Activated CD8-positive, alpha-beta memory T cell treated with anti-CD3 and anti-CD28 coated beads, Interleukin-2, amount 10 ng/mL, durations not matched to agents 7 days and 5 days (primary cell): ENCODE results near the gene PMEPA1. TPM values are rescaled to one million over a fixed set of nuclear protein-coding genes. Genes with fewer than 3 reads are reported as not detected.

Source experiments
- ATAC-seq: fragments of 150-1000 bp; cut with Tn5 transposase; one replicate; pipeline ENCODE4 v1.10.0; 2021; ENCODE audit warnings: moderate library complexity
- CTCF ChIA-PET: fragments of 350-600 bp; sonication (Branson Sonifier 250); formaldehyde crosslinking; loops from one replicate; lab custom pipeline; 2021; ENCODE audit warnings: antibody characterized with exemption; lab: Charles Lee
- DNase-seq: peaks from one replicate; pipeline ENCODE4 v3.0.0-alpha.2; 2020
- H3K27ac Mint-ChIP-seq: one replicate; pipeline ENCODE4 v1.8.0; 2021; ENCODE audit warnings: mild to moderate bottlenecking, mixed read lengths
- H3K27me3 Mint-ChIP-seq: one replicate; pipeline ENCODE4 v1.8.0; 2021; ENCODE audit warnings: mixed read lengths
- H3K36me3 Mint-ChIP-seq: one replicate; pipeline ENCODE4 v1.8.0; 2021; ENCODE audit warnings: mild to moderate bottlenecking, mixed read lengths
- H3K4me1 Mint-ChIP-seq: one replicate; pipeline ENCODE4 v1.8.0; 2021; ENCODE audit warnings: mixed read lengths
- H3K4me3 Mint-ChIP-seq: one replicate; pipeline ENCODE4 v1.8.0; 2021; ENCODE audit warnings: mild to moderate bottlenecking, moderate library complexity, mixed read lengths
- H3K9me3 Mint-ChIP-seq: one replicate; pipeline ENCODE4 v1.8.0; 2022; ENCODE audit warnings: low read depth, mixed read lengths
- total RNA-seq, 2 experiments: library from RNA; stranded (reverse); gene quantifications; one replicate each; pipeline ENCODE4 v1.2.3, GENCODE V29; 2021

PMEPA1 gene
- total RNA-seq, 2 experiments from 2014 or later, result 0.20 to 1.2 TPM

DNA sequence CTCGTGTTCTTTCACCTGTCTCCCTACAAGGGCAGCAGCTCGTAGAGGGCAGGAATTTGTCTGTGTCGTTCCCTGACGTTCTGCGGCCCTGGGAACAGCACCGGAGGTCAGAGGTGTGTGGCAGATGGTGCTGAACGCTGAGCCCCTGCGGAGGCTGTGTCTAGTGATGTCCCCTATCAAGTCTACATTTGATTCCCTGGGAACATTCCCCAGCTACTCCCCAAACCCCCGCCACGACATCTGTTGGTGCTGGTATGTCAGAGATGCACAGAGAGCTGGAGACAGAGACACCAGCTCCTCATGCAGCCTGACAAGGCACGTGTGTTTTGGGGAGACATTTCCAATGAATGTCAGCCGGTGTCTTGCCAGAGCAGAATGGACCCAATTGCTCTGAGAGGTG is 7.7 kb downstream of the PMEPA1 start:
- H3K9me3 Mint-ChIP-seq, result no peaks in the 10 kb centered on the region
- H3K27ac Mint-ChIP-seq, result no peak overlapping the region
- CTCF ChIA-PET, result no interaction called here
- no peak for DNase-seq
- peaks cover 22% of the 10 kb centered on the region for H3K27me3 Mint-ChIP-seq
- H3K36me3 Mint-ChIP-seq, result no peaks in the 10 kb centered on the region
- no peak for ATAC-seq
- H3K4me3 Mint-ChIP-seq, result no peak overlapping the region
- peaks cover 23% of the 10 kb centered on the region for H3K4me1 Mint-ChIP-seq

DNA sequence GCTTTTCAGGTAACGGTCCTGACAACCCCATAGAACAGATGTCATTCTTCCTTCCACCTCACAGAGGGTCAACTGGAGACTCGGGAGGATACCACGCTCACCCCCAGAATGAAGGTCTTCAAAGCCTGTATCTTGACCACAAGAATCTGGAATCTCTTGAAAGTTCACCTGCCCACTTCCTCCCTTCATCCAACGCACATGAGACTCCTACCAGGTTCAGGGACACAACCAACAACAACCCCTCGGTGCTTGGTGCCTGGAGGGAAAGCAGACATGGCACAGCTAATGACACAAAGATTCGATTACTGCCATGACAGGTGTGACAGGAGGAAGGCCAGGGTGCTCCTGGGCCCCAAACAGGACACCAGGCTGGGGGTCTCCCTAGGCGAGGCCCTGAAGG is 8.2 kb downstream of the PMEPA1 start:
- CTCF ChIA-PET, result no interaction called here

DNA sequence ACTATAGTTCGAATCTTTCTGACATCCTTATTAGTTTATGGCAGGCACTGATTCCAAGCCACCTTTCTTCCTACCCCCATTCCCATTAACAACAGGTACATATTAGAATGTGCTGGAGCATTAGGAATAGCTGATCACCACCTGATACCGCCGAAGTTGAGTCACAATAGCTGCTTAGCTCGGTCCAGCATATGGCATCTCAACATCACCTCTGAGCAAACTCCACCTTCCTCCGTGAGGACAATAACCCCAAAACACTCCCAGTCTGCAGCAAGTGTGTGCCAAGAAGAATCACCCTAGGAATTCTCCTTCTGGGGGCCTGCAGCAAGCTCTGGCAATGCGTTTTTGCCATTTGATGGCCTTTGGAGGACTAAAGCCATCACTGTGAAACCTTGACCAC is 8.7 kb downstream of the PMEPA1 start:
- peaks cover 19% of the 10 kb centered on the region for H3K27me3 Mint-ChIP-seq
- no peak for ATAC-seq
- no peaks in the 10 kb centered on the region for H3K36me3 Mint-ChIP-seq
- H3K27ac Mint-ChIP-seq, result no peak overlapping the region
- peaks cover 23% of the 10 kb centered on the region for H3K4me1 Mint-ChIP-seq
- no peaks in the 10 kb centered on the region for H3K9me3 Mint-ChIP-seq
- CTCF ChIA-PET, result no interaction called here
- no peak for DNase-seq
- no peak overlapping the region for H3K4me3 Mint-ChIP-seq

More for the DNA sequence above, 8.2 kb downstream of the PMEPA1 start:
- H3K9me3 Mint-ChIP-seq, result no peaks in the 10 kb centered on the region
- no peak for ATAC-seq
- H3K27ac Mint-ChIP-seq, result no peak overlapping the region
- peaks cover 23% of the 10 kb centered on the region for H3K4me1 Mint-ChIP-seq
- peaks cover 21% of the 10 kb centered on the region for H3K27me3 Mint-ChIP-seq
- DNase-seq, result no peak
- no peaks in the 10 kb centered on the region for H3K36me3 Mint-ChIP-seq
- H3K4me3 Mint-ChIP-seq, result no peak overlapping the region

DNA sequence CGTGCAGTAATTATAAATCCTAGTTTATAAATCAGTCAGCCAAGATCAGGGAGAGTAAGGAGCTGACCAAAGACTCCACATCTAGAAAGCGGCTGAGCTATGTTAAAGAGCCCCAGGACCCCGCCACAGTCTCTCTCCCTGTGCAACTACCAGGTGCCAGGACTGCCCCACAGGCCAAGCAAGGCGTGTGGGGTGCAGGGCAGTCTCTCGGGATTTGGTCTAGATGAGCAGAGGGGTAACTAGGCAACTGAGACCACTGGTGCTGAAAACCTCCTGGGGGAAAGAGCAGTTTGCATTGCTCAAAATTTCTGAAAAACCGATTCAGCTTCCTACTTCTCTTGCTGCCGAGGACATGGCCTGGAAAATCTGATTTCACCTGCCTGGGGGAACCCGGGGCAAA is 10.4 kb downstream of the PMEPA1 start:
- CTCF ChIA-PET, result interaction anchor here (1.1 to 1.6 kb wide), 2 partner anchors 9 to 45 kb away, joined by 3 to 5 read pairs; no protein-coding TSS in a partner anchor
- H3K27me3 Mint-ChIP-seq, result peaks cover 12% of the 10 kb centered on the region
- H3K9me3 Mint-ChIP-seq, result no peaks in the 10 kb centered on the region
- H3K4me3 Mint-ChIP-seq, result no peak overlapping the region
- DNase-seq (no peak), ATAC-seq (no peak)
- no peaks in the 10 kb centered on the region for H3K36me3 Mint-ChIP-seq
- peaks cover 27% of the 10 kb centered on the region for H3K4me1 Mint-ChIP-seq
- no peak overlapping the region for H3K27ac Mint-ChIP-seq

DNA sequence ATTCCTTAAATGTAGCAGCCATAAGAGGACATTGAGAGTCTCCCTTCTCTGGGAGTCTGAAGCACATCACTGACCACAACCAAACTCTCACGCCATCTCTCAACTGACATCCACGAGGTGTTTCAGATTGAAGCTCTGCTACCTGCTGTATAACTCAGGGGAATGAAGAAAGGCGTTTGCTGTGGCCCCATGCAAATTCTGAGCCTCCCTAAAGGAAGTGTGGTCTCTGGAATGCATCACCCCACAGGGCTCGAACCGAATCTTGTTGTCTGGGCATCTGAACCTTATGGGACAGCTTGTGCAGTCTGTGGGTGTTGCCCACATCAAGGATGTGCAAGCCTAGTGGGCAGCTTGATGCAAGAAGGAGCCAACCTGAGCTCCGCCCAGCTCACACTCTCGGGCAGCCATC is 10.9 kb downstream of the PMEPA1 start:
- Mint-ChIP-seq H3K9me3 (no peaks in the 10 kb centered on the region), H3K27me3 (peaks cover 10% of the 10 kb centered on the region), H3K4me1 (peaks cover 27% of the 10 kb centered on the region), H3K4me3 (no peak overlapping the region), H3K27ac (no peak overlapping the region), H3K36me3 (no peaks in the 10 kb centered on the region)
- ATAC-seq (peak; percentile 21), DNase-seq (peak; percentile 50)
- CTCF ChIA-PET, result interaction anchor here (1.0 to 1.6 kb wide), 4 partner anchors 9 to 76 kb away, joined by 3 to 6 read pairs (median 4); no protein-coding TSS in a partner anchor

DNA sequence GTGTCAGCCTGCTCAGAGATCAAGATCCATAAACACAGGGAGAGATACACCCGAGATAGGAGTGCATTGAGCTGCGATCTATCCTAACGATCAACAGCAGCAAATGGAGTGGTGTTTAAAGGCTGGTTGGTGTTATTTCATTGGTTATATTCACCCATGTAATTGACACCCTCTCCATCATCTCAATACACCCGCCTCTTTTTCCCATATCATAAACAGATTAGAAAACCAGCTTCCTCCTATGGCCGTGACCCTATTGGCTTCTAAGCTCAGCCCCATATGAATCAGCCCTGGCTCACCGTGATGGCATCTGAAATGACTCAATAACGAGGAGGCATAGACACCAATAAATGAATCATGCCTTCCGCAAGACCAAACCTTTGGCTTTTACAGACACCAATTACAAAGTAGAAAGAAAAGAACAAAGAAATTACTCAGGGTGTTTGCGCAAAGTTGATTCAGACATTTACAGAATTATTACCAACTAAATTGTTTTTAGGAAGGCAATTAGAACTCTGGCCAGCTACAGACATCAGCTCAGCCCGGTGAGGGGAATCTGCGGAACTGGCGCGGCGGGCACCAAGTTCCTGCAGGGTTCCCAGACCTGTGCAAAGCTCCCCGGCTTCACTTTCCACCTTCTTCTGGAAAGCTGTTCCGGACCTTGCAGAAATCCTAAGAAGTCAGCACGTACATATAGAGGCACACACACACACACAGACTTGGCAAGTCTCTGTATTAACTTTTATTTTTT is 11.5 kb downstream of the PMEPA1 start:
- DNase-seq, result peak; percentile 84
- no peaks in the 10 kb centered on the region for H3K9me3 Mint-ChIP-seq
- peak; percentile 96 for ATAC-seq
- H3K4me3 Mint-ChIP-seq, result no peak overlapping the region
- H3K27me3 Mint-ChIP-seq, result peaks cover 6% of the 10 kb centered on the region
- peak overlapping the region; percentile 53 for H3K27ac Mint-ChIP-seq
- H3K36me3 Mint-ChIP-seq, result no peaks in the 10 kb centered on the region
- CTCF ChIA-PET, result interaction anchor here (1.0 to 1.6 kb wide), 5 partner anchors 10 to 76 kb away, joined by 3 to 6 read pairs (median 4); no protein-coding TSS in a partner anchor
- H3K4me1 Mint-ChIP-seq, result peaks cover 27% of the 10 kb centered on the region

DNA sequence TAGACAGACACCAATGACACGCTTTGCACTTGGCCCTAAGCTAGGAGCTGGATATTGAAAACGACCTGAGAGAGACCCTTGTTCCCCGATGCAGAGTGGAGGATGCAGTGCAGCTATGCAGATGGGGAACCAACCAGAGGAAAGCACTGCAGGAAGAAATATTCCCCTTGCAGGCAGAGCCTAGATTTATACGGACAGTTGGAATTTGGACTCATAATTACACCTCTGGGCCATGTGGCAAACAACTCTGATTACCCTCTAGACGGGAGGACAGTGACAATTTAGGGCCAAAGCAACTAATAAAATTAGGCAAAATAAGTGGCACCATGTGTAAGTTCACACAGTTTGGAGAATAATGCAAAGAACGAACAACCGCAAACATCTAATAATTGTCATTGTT is 12.3 kb downstream of the PMEPA1 start:
- H3K27me3 Mint-ChIP-seq, result peaks cover 6% of the 10 kb centered on the region
- CTCF ChIA-PET, result interaction anchor here (1.0 to 1.9 kb wide), 4 partner anchors 9 to 75 kb away, joined by 3 to 8 read pairs (median 6); no protein-coding TSS in a partner anchor
- peaks cover 27% of the 10 kb centered on the region for H3K4me1 Mint-ChIP-seq
- H3K27ac Mint-ChIP-seq, result no peak overlapping the region
- no peak for ATAC-seq
- no peak overlapping the region for H3K4me3 Mint-ChIP-seq
- H3K36me3 Mint-ChIP-seq, result no peaks in the 10 kb centered on the region
- H3K9me3 Mint-ChIP-seq, result no peaks in the 10 kb centered on the region
- no peak for DNase-seq

DNA sequence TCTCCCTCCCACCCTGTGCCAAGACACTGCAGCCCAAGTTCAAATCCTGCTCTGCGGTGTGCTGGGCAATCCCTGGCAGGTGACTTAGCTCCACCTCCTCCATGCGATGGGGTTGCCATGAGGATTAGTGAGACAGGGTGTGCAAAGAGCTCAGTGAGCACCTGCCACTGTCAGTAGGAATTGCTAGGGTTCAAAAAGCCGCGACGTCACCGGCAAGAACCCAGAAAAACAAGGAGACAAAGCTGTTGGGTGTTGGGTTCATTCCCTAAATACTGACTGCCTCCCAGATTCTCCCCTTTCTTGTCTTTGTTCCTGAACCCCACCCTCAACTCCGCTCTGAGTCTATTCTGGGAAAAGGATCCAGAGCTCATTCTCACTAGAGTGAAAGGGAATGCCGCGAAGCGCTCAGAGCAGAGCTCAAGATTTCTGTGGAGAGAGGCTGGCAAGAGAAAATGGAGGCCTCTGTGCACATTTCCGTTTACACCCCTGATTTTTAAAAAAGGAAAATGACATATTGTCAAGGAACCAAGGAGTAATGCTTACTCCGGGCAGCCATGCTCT is 13.3 kb downstream of the PMEPA1 start:
- no peaks in the 10 kb centered on the region for H3K36me3 Mint-ChIP-seq
- CTCF ChIA-PET, result interaction anchor here (1.9 kb wide), 1 partner anchor 74 kb away, joined by 8 read pairs; no protein-coding TSS in a partner anchor
- no peak overlapping the region for H3K27ac Mint-ChIP-seq
- DNase-seq (no peak), ATAC-seq (no peak)
- peaks cover 27% of the 10 kb centered on the region for H3K4me1 Mint-ChIP-seq
- H3K4me3 Mint-ChIP-seq, result no peak overlapping the region
- H3K9me3 Mint-ChIP-seq, result no peaks in the 10 kb centered on the region
- H3K27me3 Mint-ChIP-seq, result peaks cover 6% of the 10 kb centered on the region

DNA sequence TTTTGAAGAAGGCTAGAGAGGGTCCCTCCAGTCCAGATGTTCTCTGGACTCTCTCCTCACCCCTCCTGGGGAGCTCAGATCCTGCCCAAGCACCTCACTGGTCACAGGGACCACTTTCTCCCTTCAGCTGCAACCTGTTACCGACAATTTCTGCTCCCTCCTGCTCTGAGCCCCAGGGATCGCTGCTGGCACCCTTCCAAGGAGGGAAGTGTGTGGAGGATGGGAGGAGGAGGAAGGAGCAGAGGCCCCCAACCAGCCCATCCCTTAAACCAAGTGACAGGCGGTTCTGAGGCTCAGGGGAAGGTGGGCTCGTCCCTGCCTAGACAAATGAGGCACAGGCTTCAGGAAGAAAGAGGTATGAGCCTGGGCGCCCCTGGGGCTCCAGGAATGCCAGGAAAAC is 13.9 kb downstream of the PMEPA1 start:
- CTCF ChIA-PET, result interaction anchor here (1.9 kb wide), 1 partner anchor 74 kb away, joined by 8 read pairs; no protein-coding TSS in a partner anchor
- Mint-ChIP-seq H3K27ac (no peak overlapping the region), H3K27me3 (peaks cover 4% of the 10 kb centered on the region), H3K4me1 (peaks cover 27% of the 10 kb centered on the region), H3K4me3 (no peak overlapping the region), H3K9me3 (no peaks in the 10 kb centered on the region), H3K36me3 (no peaks in the 10 kb centered on the region)
- ATAC-seq (no peak), DNase-seq (no peak)

DNA sequence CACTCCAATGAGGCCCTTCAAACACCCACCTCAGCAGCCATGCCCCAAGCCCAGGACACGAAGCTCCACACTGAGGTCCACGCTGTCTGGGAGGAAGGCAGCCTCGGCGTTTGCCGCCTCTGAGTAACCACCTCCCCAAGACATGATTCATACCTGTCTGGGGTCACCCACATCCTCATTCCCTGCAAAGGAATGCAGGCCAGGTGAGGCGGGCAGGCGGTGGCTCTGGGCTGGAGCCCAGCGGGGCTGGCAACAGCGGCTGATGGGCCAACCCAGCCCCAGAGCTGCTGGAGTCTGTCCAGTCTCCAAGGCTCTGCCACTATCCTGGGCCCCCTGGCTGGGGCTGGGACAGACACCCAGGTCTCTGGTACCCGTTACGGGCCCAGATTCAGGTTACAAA is 14.8 kb downstream of the PMEPA1 start:
- H3K9me3 Mint-ChIP-seq, result no peaks in the 10 kb centered on the region
- no peak overlapping the region for H3K4me3 Mint-ChIP-seq
- no peaks in the 10 kb centered on the region for H3K36me3 Mint-ChIP-seq
- ATAC-seq, result no peak
- H3K4me1 Mint-ChIP-seq, result peaks cover 27% of the 10 kb centered on the region
- H3K27me3 Mint-ChIP-seq, result peaks cover 4% of the 10 kb centered on the region
- no peak overlapping the region for H3K27ac Mint-ChIP-seq
- no peak for DNase-seq
- CTCF ChIA-PET, result interaction anchor here (1.4 kb wide), 1 partner anchor 167 kb away, joined by 3 read pairs; no protein-coding TSS in a partner anchor

DNA sequence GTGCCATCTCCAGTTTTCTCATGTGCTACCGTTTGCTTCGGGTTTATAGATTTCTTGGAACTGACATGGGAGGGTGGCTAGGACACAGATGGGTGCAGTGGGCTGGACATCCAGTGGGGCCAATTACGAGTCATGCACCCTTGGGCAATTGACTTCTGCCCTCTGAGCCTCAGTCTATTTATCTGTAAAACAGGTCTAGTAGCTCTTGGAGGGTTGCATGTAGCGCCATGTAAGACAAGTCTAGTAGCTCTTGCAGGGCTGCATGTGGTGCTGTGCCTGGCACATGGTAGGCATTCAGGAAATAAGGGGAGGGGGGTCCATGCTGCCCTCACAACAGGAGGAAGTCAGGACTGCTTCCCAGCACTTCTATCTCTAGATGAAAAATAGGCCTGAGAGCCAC is 15.3 kb downstream of the PMEPA1 start:
- CTCF ChIA-PET, result interaction anchor here (1.4 kb wide), 1 partner anchor 167 kb away, joined by 3 read pairs; no protein-coding TSS in a partner anchor
- Mint-ChIP-seq H3K9me3 (no peaks in the 10 kb centered on the region), H3K27ac (no peak overlapping the region), H3K36me3 (no peaks in the 10 kb centered on the region), H3K27me3 (peaks cover 4% of the 10 kb centered on the region), H3K4me3 (no peak overlapping the region), H3K4me1 (peaks cover 25% of the 10 kb centered on the region)
- ATAC-seq (no peak), DNase-seq (no peak)

DNA sequence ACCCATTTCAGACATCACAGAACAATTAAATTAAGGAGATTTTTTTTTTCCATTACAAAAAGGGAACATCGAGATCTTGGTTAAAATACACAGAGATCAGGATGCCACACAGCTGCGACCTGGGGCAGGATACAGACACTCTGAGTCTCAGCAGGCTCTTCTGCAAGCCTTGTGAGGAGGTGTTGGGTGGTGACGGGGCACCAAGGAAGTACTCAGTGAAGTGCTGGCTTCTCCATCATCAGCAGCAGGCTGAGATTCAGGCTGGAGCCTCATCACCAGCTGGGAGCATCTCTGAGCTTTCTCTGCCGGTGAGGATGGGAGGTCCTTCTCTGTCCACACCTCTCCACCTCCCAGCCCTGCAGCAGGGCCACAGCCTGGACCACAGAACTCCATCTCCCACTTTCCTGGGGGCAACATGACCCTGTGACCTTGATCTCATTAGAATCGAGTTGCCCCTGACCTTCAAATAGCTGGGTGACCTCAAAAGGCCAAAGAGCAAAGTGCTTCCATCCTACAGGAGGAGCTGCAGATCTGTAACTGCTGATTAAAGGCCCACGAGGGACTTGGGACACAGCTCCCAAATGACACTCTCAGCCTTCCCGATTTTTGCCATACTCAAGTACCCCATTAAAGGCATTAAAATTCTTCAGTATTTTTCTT is 16.0 kb downstream of the PMEPA1 start:
- peaks cover 19% of the 10 kb centered on the region for H3K4me1 Mint-ChIP-seq
- CTCF ChIA-PET, result interaction anchor here (1.4 kb wide), 1 partner anchor 166 kb away, joined by 3 read pairs; no protein-coding TSS in a partner anchor
- no peaks in the 10 kb centered on the region for H3K36me3 Mint-ChIP-seq
- DNase-seq, result no peak
- H3K27ac Mint-ChIP-seq, result no peak overlapping the region
- no peak overlapping the region for H3K4me3 Mint-ChIP-seq
- H3K9me3 Mint-ChIP-seq, result no peaks in the 10 kb centered on the region
- peaks cover 4% of the 10 kb centered on the region for H3K27me3 Mint-ChIP-seq
- ATAC-seq, result no peak

DNA sequence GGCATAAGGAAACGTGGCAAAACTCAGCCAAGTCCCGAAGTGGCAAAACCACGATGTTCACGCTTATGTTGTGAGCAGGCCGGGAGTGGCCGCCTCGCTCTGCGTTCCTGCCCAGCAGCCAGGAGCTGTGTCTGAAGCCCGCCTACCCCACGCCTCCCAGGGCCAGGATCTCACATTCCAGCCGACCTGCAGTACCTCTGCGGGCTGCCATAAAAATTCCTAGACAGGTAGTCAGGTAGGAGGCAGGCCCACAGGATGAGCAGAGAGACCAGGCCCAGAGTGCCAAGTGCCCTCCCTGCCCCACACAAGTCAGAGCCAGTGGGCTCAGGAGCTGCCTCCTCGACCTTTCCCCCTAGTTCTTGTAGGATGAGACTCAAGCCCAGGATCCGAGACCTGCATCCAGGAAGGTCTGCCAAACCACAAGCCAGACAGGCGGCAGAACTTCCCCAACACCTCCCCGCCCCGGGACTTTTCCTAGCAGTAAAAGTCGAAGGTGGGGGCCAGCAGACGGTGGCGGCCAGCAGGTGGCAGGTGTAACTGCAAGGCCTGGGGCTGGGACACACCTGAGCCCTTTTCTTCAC is 16.7 kb downstream of the PMEPA1 start:
- Mint-ChIP-seq H3K4me1 (peaks cover 12% of the 10 kb centered on the region), H3K36me3 (no peaks in the 10 kb centered on the region), H3K27me3 (peaks cover 4% of the 10 kb centered on the region), H3K9me3 (no peaks in the 10 kb centered on the region), H3K4me3 (no peak overlapping the region), H3K27ac (no peak overlapping the region)
- ATAC-seq (no peak), DNase-seq (no peak)
- CTCF ChIA-PET, result no interaction called here
